Cardiac septum (tissue), 1 donor: ENCODE data around the gene NSD1. TPM values are rescaled to one million over a fixed set of nuclear protein-coding genes. Genes with fewer than 3 reads are reported as not detected.
"Not testable (repeated sequence)": the region's sequence is repeated elsewhere in the genome, so short reads cannot be mapped to it uniquely, and the experiment has no call there.

Experiments used
- DNase-seq: peaks from one replicate; pipeline ENCODE4 v3.0.0-alpha.2; 2020; ENCODE audit warnings: low spot score
- intact Hi-C: fragments of 100-400 bp; cut with DNase I; formaldehyde crosslinking; loops from one replicate; pipeline ENCODE4 v1.14.0; 2022
- total RNA-seq: library from RNA; stranded (reverse); fragmentation: NEBNext Ultra II Directional; extraction: Animal tissue kit (Norgen Biotek cat#: 25700); gene quantifications from one replicate; pipeline ENCODE4 v1.2.1, GENCODE V29; 2021
- donor health status: DM: no; HTN: no; CAD: no.

Gene NSD1
- total RNA-seq, 1 donor from 2014 or later = 53.9 TPM

DNA sequence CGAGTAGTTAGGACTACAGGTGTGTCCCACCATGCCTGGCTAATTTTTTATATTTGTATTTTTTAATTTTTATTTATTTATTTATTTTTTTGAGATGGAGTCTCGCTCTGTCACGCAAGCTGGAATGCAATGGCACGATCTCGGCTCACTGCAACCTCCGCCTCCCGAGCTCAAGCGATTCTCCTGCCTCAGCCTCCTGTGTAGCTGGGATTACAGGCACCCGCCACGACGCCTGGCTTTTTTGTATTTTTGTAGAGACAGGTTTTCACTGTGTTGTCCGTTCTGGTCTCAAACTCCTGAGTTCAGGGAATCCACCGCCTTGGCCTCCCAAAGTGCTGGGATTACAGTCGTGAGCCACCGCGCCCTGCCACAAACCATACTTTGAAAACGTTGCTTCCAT lies 16.5 kb downstream of the NSD1 start:
- DNase-seq, intact Hi-C loops: not testable (repeated sequence)

- DNase-seq = no peak
- intact Hi-C loops = no loop called here
Measured at GRCh38 chr5:177154003-177154643, 20.6 kb downstream of the NSD1 start.

GRCh38 chr5:177162379-177162778 lies 28.8 kb downstream of the NSD1 start:
- no peak for DNase-seq
- intact Hi-C loops = no loop called here

- intact Hi-C loops = no loop called here
- no peak for DNase-seq
Measured at GRCh38 chr5:177163500-177163899, 29.9 kb downstream of the NSD1 start.

DNA sequence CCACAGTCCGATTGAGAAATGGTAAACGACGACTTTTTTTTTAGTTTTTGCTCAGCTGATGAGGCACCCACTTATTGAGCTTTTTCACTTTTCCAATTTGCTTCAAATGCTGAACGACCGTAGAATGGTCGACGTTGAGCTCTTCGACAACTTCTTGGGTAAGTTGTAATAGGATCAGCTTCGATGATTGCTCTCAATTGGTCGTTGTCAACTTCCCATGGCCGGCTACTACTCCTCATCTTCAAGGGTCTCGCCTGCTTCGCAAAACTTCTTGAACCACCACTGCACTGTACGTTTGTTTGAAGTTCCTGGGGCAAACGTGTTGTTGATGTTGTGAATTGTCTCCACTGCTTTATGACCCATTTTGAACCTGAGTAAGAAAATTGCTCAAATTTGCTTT lies 35.7 kb downstream of the NSD1 start:
- no peak for DNase-seq
- intact Hi-C loops = no loop called here

DNA sequence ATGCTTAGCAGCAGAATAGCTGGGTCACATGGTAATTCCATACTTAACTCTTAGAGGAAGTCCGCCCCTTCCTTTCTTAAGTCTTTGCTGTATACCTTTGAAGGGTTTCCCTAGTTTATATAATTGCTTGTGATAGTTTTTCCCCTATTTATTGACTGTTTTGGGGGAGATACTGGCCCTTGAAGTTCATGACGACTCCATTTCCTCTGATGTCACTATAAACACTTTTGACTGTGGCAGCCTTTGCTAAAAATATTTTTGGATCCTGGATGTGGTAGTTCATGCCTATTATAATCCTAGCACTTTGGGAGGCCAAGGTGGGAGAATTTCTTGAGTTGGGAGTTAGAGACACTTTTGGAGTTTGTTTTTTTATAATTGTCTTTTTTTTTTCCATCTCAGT lies 38.4 kb downstream of the NSD1 start:
- intact Hi-C loops = no loop called here
- DNase-seq = no peak

GRCh38 chr5:177175336-177175735 lies 41.8 kb downstream of the NSD1 start:
- intact Hi-C loops = no loop called here
- no peak for DNase-seq

DNA sequence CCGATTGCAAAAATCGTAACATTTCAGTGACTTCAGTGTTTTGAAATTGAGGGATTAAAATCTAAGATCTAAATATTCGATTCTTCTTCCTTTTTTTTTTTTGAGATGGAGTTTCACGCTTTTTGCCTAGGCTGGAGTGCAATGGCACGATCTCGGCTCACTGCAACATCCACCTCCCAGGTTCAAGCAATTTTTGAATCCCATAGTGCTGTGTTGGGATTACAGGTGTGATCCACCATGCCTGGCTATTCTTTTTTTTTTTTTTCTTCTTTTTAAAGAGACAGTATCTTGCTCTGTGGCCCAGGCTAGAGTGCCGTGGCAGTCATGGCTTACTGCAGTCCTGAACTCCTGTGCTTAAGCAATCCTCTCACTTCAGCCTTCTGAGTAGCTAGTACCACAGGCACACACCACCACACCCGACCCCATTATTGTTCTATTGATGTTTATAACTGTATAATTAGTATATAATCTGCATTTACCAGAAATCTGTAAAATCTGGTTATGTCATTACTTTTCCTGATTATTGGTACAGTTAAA lies 42.7 kb downstream of the NSD1 start:
- intact Hi-C loops = no loop called here
- no peak for DNase-seq

DNA sequence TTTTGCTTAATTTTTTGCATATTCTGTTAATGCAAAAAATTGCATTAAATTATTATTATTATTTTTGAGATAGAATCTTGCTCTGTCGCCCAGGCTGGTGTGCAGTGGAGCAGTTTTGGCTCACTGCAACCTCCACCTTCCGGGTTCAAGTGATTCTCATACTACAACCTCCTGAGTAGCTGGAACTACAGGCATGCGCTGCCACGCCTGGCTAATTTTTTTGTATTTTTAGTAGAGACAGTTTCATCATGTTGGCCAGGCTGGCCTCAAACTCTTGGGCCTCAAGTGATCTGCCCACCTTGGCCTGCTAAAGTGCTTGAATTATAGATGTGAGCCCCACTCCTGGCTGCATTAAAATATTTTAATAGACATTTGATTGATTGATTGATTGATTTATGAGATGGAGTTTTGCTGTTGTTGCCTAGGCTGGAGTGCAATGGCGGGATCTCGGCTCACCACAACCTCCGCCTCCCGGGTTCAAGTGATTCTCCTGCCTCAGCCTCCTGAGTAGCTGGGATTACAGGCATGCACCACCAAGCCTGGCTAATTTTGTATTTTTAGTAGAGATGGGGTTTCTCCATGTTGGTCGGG lies 44.4 kb downstream of the NSD1 start:
- intact Hi-C loops, DNase-seq: not testable (repeated sequence)

DNA sequence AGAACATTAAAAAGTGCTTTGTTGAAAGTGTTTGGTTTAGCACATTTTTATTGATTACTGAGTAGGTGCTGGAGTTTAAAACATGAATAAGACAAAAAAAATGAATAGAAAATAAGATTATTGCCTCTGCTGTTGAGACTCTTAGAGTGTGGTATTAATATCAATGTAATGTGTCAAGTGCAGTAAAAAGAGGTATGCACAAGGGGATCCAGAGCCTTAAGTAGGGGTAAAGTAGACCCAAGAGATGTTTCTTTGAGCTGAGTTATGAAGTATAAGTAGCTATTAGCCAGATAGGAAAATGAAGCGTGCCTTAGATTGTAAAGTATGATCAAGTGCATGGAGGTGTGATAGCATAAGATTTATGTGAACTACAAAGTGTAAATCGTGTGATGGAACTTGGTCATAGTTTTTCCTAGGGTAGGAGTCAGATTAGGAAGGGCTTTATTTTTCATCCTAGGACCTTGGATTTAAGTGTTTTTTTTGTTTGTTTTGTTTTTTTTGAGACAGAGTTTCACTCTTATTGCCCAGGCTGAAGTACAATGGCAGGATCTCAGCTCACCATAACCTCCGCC lies 45.2 kb downstream of the NSD1 start:
- no peak for DNase-seq
- intact Hi-C loops = no loop called here

DNA sequence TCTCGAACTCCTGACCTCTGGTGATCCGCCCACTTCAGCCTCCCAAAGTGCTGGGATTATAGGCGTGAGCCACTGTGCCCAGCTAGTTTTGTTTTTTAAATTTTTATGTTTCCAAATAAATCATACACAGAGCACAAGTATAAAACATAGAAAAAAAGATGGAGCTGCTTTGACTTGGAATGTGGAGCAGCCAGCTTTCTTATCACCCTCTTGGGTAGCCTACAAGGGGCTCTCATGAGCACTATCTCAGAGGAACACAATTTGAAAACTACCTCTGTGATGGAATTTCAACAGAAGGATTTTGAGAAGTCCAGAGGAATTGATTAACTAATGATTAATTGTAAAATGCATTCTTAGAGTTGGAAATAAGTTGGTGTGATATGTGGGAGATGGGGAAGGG lies 45.9 kb downstream of the NSD1 start:
- no peak for DNase-seq
- intact Hi-C loops = no loop called here

GRCh38 chr5:177183142-177183541 lies 49.6 kb downstream of the NSD1 start:
- intact Hi-C loops = no loop called here
- no peak for DNase-seq

GRCh38 chr5:177183766-177184360 lies 50.3 kb downstream of the NSD1 start:
- no peak for DNase-seq
- intact Hi-C loops = no loop called here

DNA sequence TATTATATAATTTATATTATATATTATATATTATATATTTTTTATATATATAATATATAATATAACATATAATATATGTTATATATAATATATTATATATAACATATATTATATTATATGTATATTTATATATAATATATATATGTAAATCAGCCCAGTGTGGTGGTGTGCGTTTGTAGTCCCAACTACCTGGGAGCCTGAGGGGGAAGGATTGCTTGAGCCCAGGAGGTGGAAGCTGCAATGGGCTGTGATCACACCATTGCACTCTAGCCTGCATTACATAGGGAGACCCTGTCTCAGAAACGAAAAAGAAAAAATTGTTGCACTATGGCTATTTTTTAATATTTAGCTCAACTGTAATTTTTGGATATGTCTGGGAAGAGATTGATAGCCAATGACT lies 52.4 kb downstream of the NSD1 start:
- DNase-seq = no peak
- intact Hi-C loops = no loop called here

DNA sequence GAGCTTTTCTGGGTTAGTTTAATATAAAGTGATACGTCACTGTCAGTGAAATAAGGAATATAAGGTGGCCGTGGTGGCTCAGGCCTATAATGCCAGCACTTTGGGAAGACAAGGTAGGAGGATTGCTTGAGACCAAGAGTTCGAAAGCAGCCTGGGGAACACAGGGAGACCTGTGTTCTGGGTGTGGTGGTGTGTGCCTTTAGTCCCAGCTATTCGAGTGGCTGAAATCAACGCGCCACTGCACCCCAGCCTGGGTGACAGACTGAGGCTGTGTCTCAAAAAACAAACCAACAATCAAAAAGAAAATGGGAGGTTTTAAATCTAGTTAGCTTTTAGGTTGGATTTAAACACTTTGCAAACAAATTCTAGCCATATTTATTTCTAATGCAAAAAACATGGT lies 53.1 kb downstream of the NSD1 start:
- intact Hi-C loops = no loop called here
- DNase-seq = no peak

- DNase-seq = no peak
- intact Hi-C loops = no loop called here
Measured at GRCh38 chr5:177188775-177189174, 55.2 kb downstream of the NSD1 start.

DNA sequence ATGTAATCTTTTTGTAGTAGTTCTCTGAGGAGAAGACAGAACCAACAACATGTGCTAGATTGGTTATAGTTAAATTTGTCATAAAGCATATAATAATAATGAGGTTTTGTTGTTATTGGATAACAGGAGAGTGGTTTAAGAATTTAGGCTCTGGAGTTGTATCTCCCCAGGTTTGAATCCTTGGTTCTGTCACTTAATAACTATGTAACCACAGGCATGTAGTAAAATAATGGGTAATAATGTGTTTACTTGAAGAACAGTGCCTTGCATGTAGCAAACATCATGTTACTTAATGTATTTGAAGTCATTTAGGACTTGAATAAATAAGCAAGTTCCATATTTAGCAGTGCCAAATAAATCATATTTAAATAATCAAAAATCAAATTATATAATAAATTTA lies 55.8 kb downstream of the NSD1 start:
- intact Hi-C loops = no loop called here
- DNase-seq = no peak

- intact Hi-C loops = no loop called here
- DNase-seq = no peak
Measured at GRCh38 chr5:177189965-177190364, 56.4 kb downstream of the NSD1 start.

GRCh38 chr5:177194268-177194667 lies 60.7 kb downstream of the NSD1 start:
- intact Hi-C loops = no loop called here

DNA sequence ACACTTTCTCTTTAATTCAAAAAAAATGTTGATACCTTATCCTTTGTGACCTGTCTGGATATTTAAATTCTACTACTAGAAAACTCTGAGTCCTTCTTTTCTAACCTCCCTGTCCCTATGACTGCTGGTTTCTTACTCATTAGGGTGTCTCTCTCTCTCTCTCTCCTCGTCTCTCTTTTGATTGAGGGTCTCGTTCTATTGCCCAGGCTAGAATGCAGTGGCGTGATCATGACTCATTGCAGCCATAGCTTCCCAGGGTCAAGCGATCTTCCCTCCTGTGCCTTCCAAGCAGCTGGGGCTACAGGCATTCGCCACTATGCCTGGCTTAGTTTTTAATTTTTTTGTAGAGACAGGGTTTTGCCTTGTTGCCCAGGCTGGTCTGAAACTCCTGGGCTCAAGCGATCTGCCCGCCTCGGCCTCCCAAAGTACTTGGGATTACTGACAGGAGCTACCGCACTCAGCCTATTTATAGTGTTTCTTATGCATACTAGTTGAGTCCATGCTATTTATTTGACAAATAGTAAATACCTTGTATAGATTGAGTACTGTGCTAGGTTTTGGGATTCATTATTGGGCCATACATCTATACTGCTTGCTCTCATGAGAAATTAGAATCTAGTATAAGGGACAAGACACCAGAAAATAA lies 61.9 kb downstream of the NSD1 start:
- intact Hi-C loops = loop anchor here (5.0 kb wide), 1 partner anchor 68 kb away; no protein-coding TSS in a partner anchor
- DNase-seq = no peak

More at GRCh38 chr5:177194268-177194667, 60.7 kb downstream of the NSD1 start:
- no peak for DNase-seq
